Raji (cell line): ENCODE results near the gene WDR6.

ENCODE experiments used
- POLR2A ChIP-seq: IDR thresholded peaks from 2 replicates; pipeline ENCODE4 v1.6.1; 2011; ENCODE audit warnings: low read depth, low read length, control low read depth; ENCODE audit not compliant: insufficient read depth

WDR6 gene

GRCh38 chr3:48984663-48985062 lies 22.5 kb upstream of the WDR6 start:
- no peak for TF ChIP-seq POLR2A

- no peak for TF ChIP-seq POLR2A
These were observed 21.3 kb upstream of the WDR6 start for GRCh38 chr3:48985831-48986376.

- TF ChIP-seq POLR2A: no peak
These were observed 17.9 kb upstream of the WDR6 start for GRCh38 chr3:48989126-48989795.

GRCh38 chr3:48989796-48990635 lies 17.2 kb upstream of the WDR6 start, which contains the start of gene P4HTM:
P4HTM (plus strand) TSS chr3:48990241; CDS start chr3:48990257, 16 bp downstream.
- peak; percentile 63 for TF ChIP-seq POLR2A

DNA sequence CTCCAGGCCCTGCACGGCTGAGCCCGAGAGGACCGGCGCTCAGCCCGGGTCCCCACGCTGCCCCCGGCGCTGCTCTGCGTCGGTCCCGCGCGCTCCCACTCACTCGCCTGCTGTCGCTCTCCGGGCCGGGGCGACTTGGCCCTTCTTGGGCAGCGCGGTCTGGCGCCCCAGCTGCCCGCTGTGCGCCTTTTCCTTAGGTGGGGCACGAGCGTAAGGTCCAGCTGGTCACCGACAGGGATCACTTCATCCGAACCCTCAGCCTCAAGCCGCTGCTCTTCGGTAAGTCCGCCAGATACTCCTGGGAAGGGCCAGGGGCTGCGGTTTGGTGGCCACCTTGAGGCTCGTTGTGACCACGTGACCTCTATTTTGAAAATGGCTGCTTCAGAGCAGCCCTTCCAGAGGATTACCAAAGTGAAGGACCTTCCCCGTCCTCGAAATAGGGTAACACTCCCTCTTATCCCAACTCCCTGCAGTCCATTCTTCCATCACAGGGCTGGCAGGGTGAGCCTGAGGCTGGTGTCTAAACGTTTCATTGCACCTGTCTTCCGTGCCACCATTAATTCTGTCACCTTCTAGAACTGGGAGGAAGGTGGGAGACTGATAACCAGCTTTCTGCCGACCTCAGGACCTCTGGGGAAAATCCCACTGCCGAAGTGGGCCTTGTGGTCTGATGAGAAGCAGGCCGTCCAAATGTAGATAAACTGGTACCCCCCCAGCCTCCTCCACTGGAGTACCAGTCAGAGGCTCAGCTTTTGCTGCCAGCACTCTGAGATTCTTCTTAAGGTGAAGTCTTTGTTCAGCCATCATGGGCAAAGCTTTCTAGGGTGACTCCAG lies 16.3 kb upstream of the WDR6 start:
- no peak for TF ChIP-seq POLR2A

GRCh38 chr3:48991851-48992545 lies 15.2 kb upstream of the WDR6 start:
- TF ChIP-seq POLR2A: no peak

- no peak for TF ChIP-seq POLR2A
These were observed 13.4 kb upstream of the WDR6 start for GRCh38 chr3:48993834-48994233.

DNA sequence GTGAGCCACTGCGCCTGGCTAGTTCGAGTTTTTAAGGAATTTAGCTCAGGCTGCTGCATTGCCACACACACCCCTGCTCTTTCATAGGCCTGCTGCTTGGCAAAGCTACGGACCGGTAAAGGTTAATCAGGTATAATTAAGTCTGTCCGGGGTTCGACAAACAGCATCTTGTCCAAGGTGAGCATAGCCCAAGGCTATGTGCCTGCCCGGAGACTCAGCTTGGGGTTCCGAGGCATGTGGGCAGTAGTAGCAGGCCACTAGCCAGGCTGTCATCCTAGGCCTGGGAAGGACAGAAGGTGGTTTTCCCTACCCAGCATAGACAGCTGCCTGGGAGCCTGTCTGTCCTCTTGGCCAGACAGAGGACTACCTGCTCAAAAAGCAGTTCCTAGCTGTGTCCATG lies 10.6 kb upstream of the WDR6 start:
- no peak for TF ChIP-seq POLR2A

DNA sequence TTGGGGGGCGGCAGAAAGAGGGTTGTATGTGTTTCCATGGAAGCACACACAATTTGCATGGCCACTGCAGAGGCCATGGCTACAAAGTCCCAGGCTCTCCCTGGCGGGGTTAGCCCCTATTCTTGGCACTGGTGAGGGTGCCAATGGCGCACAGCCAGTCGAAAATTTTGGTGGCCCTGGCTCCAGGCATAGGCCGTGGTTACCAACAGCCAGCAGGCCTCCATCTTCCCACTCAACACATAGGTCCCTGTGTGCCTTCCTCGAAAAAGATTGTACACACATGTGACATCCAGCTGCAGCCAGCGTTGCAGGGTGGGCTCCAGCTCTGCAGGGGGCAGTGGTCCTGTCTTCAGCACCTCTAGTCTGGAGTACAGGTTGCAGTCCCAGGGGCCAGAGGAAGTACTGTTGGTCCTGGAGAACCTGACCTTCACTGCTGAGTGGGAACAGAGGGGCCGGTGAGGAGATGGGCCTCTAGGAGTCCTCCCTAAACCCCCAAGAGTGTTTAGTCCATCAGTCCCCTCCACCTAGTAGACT lies 10.0 kb upstream of the WDR6 start:
- no peak for TF ChIP-seq POLR2A

DNA sequence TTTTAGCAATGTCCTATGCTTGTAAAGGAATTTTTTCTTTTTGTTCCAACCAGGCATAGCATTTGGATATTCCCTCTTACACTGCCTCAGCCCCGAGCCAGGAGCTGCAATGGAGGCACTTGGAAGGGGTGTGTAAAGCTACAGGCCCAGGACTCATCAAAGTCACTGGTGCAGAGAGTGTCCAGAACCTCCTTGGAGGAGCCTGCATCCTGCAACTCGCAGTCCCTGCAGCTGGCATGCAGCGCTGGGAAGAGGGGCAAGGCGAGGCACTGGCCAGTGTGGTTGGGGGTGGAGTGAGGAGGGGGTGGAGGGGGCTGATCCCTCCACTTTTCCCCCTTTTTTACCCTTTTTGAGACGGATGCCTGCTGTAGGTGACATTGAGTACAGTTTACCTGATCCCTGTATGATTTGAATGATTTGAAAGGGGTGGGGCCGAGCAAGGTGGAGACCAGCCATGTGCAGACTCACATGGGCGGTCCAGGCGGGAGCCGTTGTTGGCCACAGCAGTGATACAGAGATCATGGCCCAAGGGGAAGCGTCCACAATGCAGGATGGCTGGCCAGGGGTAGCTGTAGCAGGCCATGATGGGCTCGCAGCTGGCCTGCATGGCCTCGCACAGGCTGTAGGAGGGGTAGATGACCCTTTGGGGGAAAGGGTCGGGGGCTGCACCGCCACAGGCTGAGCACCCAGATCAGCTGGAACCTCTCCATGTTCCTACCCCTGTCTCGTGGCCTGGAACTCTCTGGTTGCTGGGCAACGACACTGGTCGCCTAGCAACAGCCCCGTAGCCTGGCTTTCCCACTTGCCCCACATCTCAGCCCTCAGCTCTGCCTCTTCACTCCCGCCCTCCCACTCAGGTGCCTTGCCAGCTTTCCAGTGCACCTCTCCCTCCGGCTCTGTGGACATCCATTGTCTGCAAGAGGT lies 9.2 kb upstream of the WDR6 start:
- TF ChIP-seq POLR2A: no peak

DNA sequence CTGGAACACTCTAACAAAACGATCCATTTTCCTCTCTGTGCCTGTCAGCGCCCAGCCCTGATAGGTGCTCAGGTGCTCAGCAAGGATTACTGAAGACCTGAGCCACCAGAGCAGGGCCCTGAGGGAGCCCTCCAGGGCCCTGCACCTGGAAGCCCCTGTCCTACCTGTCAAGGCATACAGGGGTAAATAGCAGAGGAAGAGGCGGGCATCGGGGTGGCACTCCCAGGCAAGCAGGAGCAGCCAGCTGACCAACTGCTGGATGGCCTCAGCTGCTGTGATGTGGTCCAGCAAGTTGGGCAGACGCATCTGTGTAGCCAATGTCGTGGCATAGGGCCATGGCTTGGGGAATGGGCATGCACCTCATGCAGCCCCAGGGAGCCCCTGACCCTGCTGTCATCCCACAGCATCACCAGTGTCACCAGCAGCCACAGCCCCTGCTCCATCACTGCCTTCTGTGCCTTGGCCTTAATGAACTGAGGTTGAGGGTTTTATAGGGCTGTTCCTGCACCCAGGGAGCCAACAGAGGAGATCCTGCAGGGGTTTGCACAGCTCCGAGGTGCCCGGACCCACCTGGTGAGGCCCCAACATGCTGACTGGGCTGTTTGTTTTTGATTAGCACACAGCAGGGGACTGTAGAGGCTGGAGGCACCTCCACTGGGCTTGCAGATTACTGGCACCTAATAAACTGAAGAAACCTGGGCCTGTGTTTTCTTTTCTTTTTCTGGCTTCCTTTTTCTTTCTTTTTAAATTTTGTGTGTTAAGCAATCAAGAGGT lies 7.9 kb upstream of the WDR6 start:
- TF ChIP-seq POLR2A: no peak

GRCh38 chr3:49001155-49001554 lies 6.0 kb upstream of the WDR6 start:
- no peak for TF ChIP-seq POLR2A
